Endothelial cell of umbilical vein (primary cell): ENCODE measurements around the gene MAGI1. TPM values are rescaled to one million over a fixed set of nuclear protein-coding genes. Genes with fewer than 3 reads are reported as not detected.

Experiments used
- BruUV-seq: library from RNA; stranded (reverse); fragments of 400-500 nt; replicated peaks from 2 replicates; lab custom pipeline; 2021; lab: Mats Ljungman, UMichigan
- CTCF ChIA-PET: fragments of 300-600, 350-600 bp; sonication (Branson Sonifier 250); formaldehyde crosslinking; loops from one replicate; lab custom pipeline; 2021; ENCODE audit warnings: antibody characterized with exemption, inconsistent platforms; lab: Charles Lee
- POLR2A ChIA-PET: fragments of 300-600, 350-600 bp; sonication (Branson Sonifier 250); formaldehyde crosslinking; loops from one replicate; lab custom pipeline; 2021; ENCODE audit warnings: antibody characterized with exemption, inconsistent platforms; lab: Charles Lee
- DNase-seq: peaks from one replicate; pipeline ENCODE4 v3.0.0-alpha.2; 2011; ENCODE audit warnings: low read depth, low spot score
- FAIRE-seq: peaks from 2 replicates; lab custom pipeline; 2011; peaks lifted over from hg19 to GRCh38; lab: Jason Lieb, UNC
- H2AFZ ChIP-seq: 2 replicates; pipeline ENCODE4 v1.6.0; 2012; ENCODE audit warnings: low read depth, low read length, control low read depth, inconsistent platforms
- H3K27ac ChIP-seq: 2 replicates; pipeline ENCODE4 v1.5.1; 2011; ENCODE audit warnings: low read depth, mild to moderate bottlenecking, control low read depth, low read length, moderate library complexity; ENCODE audit not compliant: insufficient read depth
- H3K27me3 ChIP-seq, 2 experiments: 2 replicates each; pipeline versions ENCODE4 v1.6.0 to v1.6.1; 2011; ENCODE audit warnings: low read length in 2 of 2, mixed read lengths in 1 of 2; ENCODE audit not compliant: control insufficient read depth in 2 of 2, insufficient read depth in 2 of 2
- H3K36me3 ChIP-seq, 2 experiments: 2 replicates in 1 of 2; 3 replicates in 1 of 2; pipeline ENCODE4 v1.5.1; 2011; ENCODE audit warnings: low read length in 2 of 2, mild to moderate bottlenecking in 1 of 2, moderate library complexity in 1 of 2; ENCODE audit not compliant: control insufficient read depth in 2 of 2, insufficient read depth in 2 of 2; ENCODE audit errors: extremely low read depth in 1 of 2
- H3K4me1 ChIP-seq: 3 replicates; pipeline ENCODE4 v1.5.1; 2011; ENCODE audit warnings: mild to moderate bottlenecking, low read length; ENCODE audit not compliant: control insufficient read depth, insufficient read depth; ENCODE audit errors: extremely low read depth
- H3K4me2 ChIP-seq: 2 replicates; pipeline ENCODE4 v1.6.1; 2011; ENCODE audit warnings: low read length, control low read depth, mixed read lengths; ENCODE audit not compliant: insufficient read depth
- H3K4me3 ChIP-seq, 3 experiments: fragments of 200-600 bp in 1 of 3; sonication (generic), shearing (Covaris generic) in 1 of 3; replicated peaks in 1 of 3; 2 replicates each; pipeline ENCODE4 v1.5.1; 2011 to 2016; ENCODE audit warnings: control low read depth in 3 of 3, low read length in 3 of 3, mild to moderate bottlenecking in 2 of 3, inconsistent platforms in 1 of 3, low read depth in 1 of 3, moderate library complexity in 1 of 3; ENCODE audit not compliant: insufficient read depth in 1 of 3
- H3K79me2 ChIP-seq: 2 replicates; pipeline ENCODE4 v1.6.0; 2012; ENCODE audit warnings: low read length, inconsistent platforms; ENCODE audit not compliant: control insufficient read depth, insufficient read depth
- H3K9ac ChIP-seq: replicated peaks from 2 replicates; pipeline ENCODE3; 2011; ENCODE audit warnings: low read length, control low read depth; ENCODE audit not compliant: insufficient read depth; ENCODE audit errors: extremely low read depth
- H3K9me1 ChIP-seq: replicated peaks from 3 replicates; pipeline ENCODE4 v1.6.0; 2011; ENCODE audit warnings: mild to moderate bottlenecking, low read length; ENCODE audit not compliant: control insufficient read depth, insufficient read depth; ENCODE audit errors: extremely low read depth
- H3K9me3 ChIP-seq: replicated peaks from 2 replicates; pipeline ENCODE4 v1.5.1; 2012; ENCODE audit warnings: low read length, inconsistent platforms; ENCODE audit not compliant: control insufficient read depth, insufficient read depth
- H4K20me1 ChIP-seq: replicated peaks from 2 replicates; pipeline ENCODE3; 2011; ENCODE audit warnings: mild to moderate bottlenecking, low read length; ENCODE audit not compliant: control insufficient read depth, insufficient read depth; ENCODE audit errors: extremely low read depth
- CTCF ChIP-seq, 2 donors: IDR thresholded peaks; 1 replicate in 1 of 2; 2 replicates in 1 of 2; pipeline ENCODE4 v1.5.1; 2011; ENCODE audit warnings: low read length in 2 of 2, mild to moderate bottlenecking in 2 of 2, moderate library complexity in 2 of 2, control low read depth in 1 of 2, inconsistent platforms in 1 of 2, low read depth in 1 of 2; ENCODE audit not compliant: insufficient read depth in 1 of 2; ENCODE audit errors: extremely low read depth in 1 of 2
- EZH2 ChIP-seq: IDR thresholded peaks from 2 replicates; pipeline ENCODE4 v1.6.1; 2012; ENCODE audit warnings: borderline replicate concordance, low read depth, mild to moderate bottlenecking, moderate library complexity, low read length, inconsistent platforms; ENCODE audit not compliant: severe bottlenecking
- FOS ChIP-seq: IDR thresholded peaks from 2 replicates; pipeline ENCODE4 v1.6.1; 2011; ENCODE audit warnings: mild to moderate bottlenecking, low read length, moderate library complexity, borderline replicate concordance; ENCODE audit not compliant: insufficient read depth
- GATA2 ChIP-seq: IDR thresholded peaks from 2 replicates; pipeline ENCODE4 v1.7.0; 2011; ENCODE audit warnings: low read depth, mild to moderate bottlenecking, moderate library complexity, mixed read lengths, low read length; ENCODE audit not compliant: insufficient read length, insufficient read depth
- JUN ChIP-seq: IDR thresholded peaks from 2 replicates; pipeline ENCODE4 v1.6.1; 2011; ENCODE audit warnings: borderline replicate concordance, low read depth; ENCODE audit not compliant: insufficient read length, insufficient read depth
- MAX ChIP-seq: IDR thresholded peaks from 2 replicates; pipeline ENCODE4 v1.6.1; 2011; ENCODE audit not compliant: insufficient read depth, insufficient read length
- MYC ChIP-seq: IDR thresholded peaks from one replicate; pipeline ENCODE4 v1.6.1; 2011; ENCODE audit warnings: mild to moderate bottlenecking, low read depth, low read length
- POLR2A ChIP-seq: IDR thresholded peaks from 2 replicates; pipeline ENCODE4 v1.6.1; 2012; ENCODE audit warnings: low read depth, mild to moderate bottlenecking, control low read depth, low read length
- POLR2AphosphoS5 ChIP-seq: IDR thresholded peaks from 2 replicates; pipeline ENCODE4 v1.6.1; 2012; ENCODE audit warnings: low read depth, mild to moderate bottlenecking, control low read depth, low read length, moderate library complexity; ENCODE audit not compliant: insufficient read depth
- dilution Hi-C: fragments of 300-500 bp; cut with MboI; formaldehyde crosslinking; loops from one replicate; pipeline ENCODE4 v1.15.0; 2019; ENCODE audit warnings: low sequenced_read_pairs; ENCODE audit not compliant: extremely low pct_ligation_motif_present
- intact Hi-C: fragments of 100-400 bp; cut with micrococcal nuclease; formaldehyde crosslinking; loops from one replicate; pipeline ENCODE4 v1.10.0; 2022
- polyA plus RNA-seq, 4 experiments: library from polyadenylated mRNA; depleted of rRNA in 3 of 4; stranded (reverse) in 3 of 4; unstranded in 1 of 4; fragments of >200 nt; gene quantifications; 2 replicates each; pipeline versions ENCODE4 v1.2.1 to v1.2.3, GENCODE V29; 2011 to 2012; ENCODE audit warnings: missing spikeins in 1 of 4
- total RNA-seq: library from RNA; stranded (reverse); gene quantifications from 2 replicates; pipeline ENCODE4 v1.2.3, GENCODE V29; 2021

The MAGI1 gene
- total and polyA plus RNA-seq, 2 donors (not counting 3 experiments of a cell fraction or from before 2014, with no cell fraction given) = 10.1 to 47.9 TPM

GRCh38 chr3:65493371-65493882 lies 545.3 kb downstream of the MAGI1 start:
- no peaks in the 10 kb centered on the region for H3K4me1 ChIP-seq
- H3K27ac ChIP-seq = no peak overlapping the region
- no peaks in the 10 kb centered on the region for H3K27me3 ChIP-seq
- dilution Hi-C loops (no loop called here), intact Hi-C loops (no loop called here)
- FAIRE-seq (no peak), DNase-seq (no peak)
- CTCF ChIA-PET = no interaction called here
- H3K9ac ChIP-seq = no peak overlapping the region
- H4K20me1 ChIP-seq = no peaks in the 10 kb centered on the region
- no peaks in the 10 kb centered on the region for H3K36me3 ChIP-seq
- BruUV-seq = no TSS peak
- H3K4me3 ChIP-seq = no peak overlapping the region
- H3K79me2 ChIP-seq = no peaks in the 10 kb centered on the region
- POLR2A ChIA-PET = no interaction called here
- H3K9me1 ChIP-seq = no peaks in the 10 kb centered on the region
- no peaks in the 10 kb centered on the region for H3K9me3 ChIP-seq
- no peak overlapping the region for H2AFZ ChIP-seq
- no peak for TF ChIP-seq POLR2AphosphoS5
- no peak for TF ChIP-seq MYC
- TF ChIP-seq MAX = no peak
- TF ChIP-seq FOS = no peak
- TF ChIP-seq GATA2 = no peak
- TF ChIP-seq EZH2 = no peak
- TF ChIP-seq JUN = no peak
- H3K4me2 ChIP-seq = no peak overlapping the region

GRCh38 chr3:65492249-65492648 lies 546.5 kb downstream of the MAGI1 start:
- H3K4me2 ChIP-seq = no peak overlapping the region
- no peak overlapping the region for H3K27ac ChIP-seq
- CTCF ChIA-PET = no interaction called here
- no peaks in the 10 kb centered on the region for H3K36me3 ChIP-seq
- no peaks in the 10 kb centered on the region for H3K27me3 ChIP-seq
- no peaks in the 10 kb centered on the region for H3K9me3 ChIP-seq
- H3K79me2 ChIP-seq = no peaks in the 10 kb centered on the region
- H3K4me3 ChIP-seq = no peak overlapping the region
- no peaks in the 10 kb centered on the region for H4K20me1 ChIP-seq
- intact Hi-C loops = no loop called here
- POLR2A ChIA-PET = no interaction called here
- no peak overlapping the region for H2AFZ ChIP-seq
- DNase-seq (no peak), FAIRE-seq (no peak)
- H3K9ac ChIP-seq = no peak overlapping the region
- BruUV-seq = no TSS peak
- dilution Hi-C loops = no loop called here
- TF ChIP-seq EZH2 (no peak), MYC (no peak), MAX (no peak), POLR2A (no peak), CTCF (IDR thresholded peaks at IDR 0.05; ENCODE audit: extremely low read depth in 1 of 2, insufficient read depth in 1 of 2, low read depth in 1 of 2, low read length in 2 of 2) (no peak), JUN (no peak), GATA2 (no peak), FOS (no peak), POLR2AphosphoS5 (no peak)
- H3K9me1 ChIP-seq = no peaks in the 10 kb centered on the region
- no peaks in the 10 kb centered on the region for H3K4me1 ChIP-seq
